ENCODE measurements around the gene ZIC2.

DNA sequence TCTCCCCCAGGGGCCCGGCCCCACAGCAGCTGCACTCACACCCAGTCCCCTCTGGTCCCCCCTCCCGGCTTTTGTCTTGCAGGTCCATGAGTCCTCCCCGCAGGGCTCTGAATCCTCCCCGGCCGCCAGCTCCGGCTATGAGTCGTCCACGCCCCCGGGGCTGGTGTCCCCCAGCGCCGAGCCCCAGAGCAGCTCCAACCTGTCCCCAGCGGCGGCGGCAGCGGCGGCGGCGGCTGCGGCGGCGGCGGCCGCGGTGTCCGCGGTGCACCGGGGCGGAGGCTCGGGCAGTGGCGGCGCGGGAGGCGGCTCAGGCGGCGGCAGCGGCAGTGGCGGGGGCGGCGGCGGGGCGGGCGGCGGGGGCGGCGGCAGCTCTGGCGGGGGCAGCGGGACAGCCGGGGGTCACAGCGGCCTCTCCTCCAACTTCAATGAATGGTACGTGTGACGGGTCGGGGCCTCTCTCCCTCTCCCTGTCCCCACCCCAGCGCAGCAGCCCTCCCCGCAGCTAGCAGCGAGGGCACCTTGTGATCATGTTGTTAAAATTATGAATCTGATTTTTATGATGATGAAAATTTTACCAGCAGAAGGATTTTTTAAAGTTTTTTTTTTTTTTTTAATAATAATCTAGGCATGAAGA is 3.8 kb downstream of the ZIC2 start:
- no peak for TF ChIP-seq CTCF (IDR thresholded peaks at IDR 0.05)
- no peak for TF ChIP-seq POLR2A (IDR thresholded peaks at IDR 0.05)
